ENCODE measurements around the gene MYO10.
"Not testable (repeated sequence)": the region's sequence is repeated elsewhere in the genome, so short reads cannot be mapped to it uniquely, and the experiment has no call there.

The MYO10 gene

DNA sequence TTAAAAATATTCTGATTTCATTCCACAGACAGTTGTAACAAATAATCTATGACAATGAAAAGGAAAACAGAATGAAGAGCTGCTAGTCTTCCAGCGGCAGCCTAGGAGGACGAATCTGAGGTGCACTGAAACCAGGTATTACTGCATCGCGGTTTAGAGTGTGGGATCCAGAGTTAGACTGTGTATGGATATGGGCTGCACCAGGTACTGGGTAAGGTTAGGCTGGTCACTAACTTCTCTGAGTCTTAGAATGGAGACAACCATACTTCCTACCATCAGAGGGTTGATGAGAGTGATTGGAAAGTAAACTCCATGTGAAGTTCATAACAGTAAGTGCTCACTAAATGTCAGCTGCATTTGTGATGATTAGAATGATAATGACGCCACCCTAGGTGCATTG is 158.7 kb downstream of the MYO10 start:
- DNase-seq: no peak

DNA sequence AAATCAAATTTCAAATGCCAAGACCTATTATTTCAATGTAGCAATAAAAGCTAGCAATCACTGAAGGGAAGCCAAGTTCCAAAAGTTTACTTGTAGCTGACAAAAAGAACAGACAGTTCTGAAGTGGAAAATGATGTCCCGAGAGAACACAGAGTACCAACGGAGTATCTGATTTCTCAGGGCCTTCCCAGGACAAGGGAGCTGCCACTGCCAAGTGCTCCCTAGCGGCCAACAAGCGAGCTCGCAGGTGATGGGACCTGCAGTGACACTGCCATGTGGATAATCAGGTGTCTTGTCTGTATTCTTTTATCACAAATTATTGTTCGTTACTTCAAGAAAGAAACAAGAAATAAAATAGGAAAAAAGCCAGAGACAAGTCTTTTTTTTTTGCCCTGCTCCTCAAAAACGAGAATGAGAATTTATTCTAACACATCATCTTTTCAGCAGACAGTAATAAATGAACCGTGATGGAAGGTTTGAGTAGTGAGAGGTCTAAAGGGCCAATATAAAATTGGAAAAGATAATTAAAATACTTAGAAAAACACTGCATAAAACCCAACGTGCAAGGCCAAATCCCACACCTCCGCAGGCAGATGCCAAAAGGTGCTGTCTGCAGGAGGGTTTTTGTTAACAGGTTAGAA is 159.4 kb downstream of the MYO10 start:
- DNase-seq: no peak

DNA sequence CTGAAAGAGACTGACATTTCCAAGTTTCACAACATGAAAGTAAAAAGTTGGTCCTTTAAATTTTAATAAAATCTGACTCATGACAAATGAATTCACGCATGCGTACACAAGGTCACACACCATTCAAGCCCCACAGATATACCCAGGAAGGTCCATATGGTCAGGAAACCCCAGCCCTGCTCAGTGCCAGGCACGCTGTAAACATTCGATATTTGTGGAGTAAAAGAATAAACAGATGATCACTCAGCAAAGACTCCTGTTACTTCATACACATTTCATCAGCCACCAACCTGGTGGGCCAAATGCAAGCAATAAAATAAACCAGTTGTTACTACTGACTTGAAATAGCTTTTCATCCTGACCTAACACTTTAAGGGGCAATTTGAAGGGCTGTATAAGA is 161.3 kb downstream of the MYO10 start:
- DNase-seq: no peak

DNA sequence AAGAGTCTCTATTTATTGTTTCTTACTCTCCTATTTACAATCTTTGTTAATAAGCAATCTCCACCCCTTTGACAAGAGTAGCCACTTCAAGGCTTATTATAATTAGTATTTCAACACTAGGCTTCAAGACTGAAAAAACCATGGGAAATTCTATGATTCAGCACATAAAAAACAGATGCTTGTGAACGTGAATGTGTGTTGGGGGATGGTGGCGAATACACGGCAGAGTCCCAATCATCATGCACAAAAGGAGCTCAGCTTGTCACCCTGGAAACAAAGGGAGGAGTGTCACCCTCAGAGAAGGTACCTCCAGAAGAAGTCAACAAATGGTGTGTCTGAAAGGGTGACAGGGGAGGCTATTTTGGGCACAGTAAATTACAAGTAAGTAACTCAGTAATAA is 162.1 kb downstream of the MYO10 start:
- DNase-seq: no peak

DNA sequence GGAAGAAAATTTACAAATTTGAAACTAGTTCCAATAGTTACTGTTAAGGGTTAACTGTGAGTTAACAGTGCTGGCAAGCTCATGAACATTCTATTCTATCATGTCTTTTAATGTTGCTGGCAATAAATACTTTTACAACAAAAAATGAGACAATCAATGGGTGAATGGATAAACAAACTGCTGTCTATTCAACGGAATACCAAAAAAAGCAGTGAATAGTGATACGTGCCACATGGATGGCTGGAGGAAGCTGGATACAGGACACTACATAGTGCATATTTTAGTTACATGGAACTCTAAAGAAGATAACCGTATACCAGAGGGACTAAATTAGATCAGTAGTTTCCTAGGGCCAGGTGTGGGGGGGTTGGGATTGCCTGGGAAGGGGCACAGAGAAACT is 163.5 kb downstream of the MYO10 start:
- DNase-seq: no peak

DNA sequence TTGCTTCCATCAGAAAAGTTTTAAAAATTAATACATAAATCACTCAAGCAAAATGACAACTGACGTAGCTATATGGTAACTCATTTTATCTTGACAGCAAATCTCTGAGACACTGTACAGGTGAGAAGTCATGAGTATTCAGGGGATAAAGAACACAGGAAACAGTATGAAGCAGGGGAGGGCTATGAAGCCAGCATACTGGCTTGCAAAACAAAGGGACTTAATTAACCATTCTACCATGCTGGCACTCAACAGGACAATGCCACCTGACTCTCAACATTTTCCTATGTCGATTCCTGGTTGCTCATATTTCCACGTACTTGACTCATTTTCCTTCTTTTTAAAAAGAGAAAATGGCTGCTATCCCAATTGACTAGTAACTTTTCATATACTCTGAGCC is 167.9 kb downstream of the MYO10 start:
- no peak for DNase-seq

DNA sequence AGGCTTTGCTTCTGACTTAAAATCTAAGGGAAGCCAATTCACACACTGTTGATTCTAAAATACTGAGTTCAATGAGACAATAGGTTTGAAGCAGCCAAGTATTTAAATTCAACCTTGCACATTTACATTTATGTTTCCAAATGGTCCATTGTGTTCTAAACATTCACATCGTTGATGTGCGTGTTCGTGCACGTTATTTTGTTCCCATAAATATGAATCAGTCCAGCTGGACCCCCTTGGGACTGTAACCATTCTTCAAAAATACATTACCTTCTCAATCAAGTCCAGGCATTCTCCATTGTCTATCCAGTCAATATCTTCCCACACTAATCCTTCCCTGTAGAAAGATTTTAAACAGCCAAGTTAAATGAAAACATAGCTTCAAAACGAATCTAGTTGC is 172.9 kb downstream of the MYO10 start:
- no peak for DNase-seq

DNA sequence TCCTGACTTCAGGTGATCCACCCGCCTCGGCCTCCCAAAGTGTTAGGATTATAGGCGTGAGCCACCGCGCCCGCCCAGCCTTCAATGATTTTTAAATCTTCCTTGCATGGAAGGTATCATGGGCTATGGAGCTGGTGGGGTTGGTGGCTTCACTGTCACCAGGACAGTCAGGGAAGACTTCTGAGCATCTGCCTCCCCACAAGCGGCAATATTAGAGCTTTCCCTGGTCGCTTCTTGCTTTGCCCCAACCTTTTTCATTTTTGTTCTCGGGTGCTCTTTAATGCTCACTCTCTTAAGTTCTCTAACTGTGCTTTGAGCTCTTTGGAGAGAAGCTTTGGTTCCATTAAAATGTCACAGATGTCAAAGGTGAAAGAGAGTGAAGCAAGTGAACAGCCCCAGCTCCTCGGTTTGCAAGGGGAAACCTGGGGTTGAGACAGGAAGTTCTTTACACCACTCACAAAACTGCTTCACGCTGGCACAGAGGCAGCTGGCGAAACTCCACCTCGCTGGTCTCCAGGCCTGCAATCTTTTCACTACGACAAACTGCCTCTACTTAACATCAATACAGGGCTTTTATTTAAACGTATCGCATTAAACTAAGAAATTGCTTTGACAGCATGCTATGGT is 176.8 kb downstream of the MYO10 start:
- peak; percentile 72 to 84 for DNase-seq

DNA sequence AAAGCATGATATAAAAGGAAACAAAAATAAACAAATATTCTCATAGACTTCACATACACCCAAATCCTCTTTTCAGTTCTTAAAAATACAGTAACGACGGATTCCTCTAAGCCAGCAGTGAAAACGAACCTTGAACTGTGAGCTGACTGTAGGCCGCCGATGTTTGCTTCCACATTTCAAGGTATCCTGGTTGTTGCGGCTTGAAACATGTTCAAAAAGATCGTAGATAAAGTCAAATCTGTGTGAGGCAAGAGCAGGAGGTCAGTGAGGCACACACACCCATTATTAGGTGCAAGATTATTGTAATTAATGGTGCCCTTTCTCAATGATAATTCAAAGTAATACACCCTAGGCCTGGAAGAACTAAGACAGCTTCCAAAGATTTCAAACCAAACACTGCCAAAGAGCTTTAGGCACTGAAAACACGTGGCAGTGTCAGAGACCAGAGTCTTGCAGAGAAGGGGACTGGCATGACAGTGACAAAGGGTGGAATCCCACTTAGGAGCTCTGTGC is 178.0 kb downstream of the MYO10 start:
- no peak for DNase-seq

DNA sequence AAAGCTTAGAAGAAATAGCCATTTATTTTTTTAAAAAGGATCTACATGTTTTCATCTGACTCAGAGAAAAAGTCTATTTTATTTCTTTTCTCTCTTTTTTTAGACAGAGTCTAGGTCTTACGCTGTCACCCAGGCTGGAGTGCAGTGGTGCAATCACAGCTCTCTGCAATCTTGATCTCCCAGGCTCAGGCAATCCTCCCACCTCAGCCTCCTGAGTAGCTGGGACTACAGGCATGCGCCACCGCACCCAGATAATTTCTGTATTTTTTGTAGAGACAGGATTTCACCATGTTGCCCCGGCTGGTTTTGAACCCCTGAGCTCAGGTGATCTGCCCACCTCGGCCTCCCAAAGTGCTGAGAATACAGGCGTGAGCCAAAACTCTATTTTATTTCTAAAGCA is 178.5 kb downstream of the MYO10 start:
- not testable (repeated sequence) for DNase-seq

DNA sequence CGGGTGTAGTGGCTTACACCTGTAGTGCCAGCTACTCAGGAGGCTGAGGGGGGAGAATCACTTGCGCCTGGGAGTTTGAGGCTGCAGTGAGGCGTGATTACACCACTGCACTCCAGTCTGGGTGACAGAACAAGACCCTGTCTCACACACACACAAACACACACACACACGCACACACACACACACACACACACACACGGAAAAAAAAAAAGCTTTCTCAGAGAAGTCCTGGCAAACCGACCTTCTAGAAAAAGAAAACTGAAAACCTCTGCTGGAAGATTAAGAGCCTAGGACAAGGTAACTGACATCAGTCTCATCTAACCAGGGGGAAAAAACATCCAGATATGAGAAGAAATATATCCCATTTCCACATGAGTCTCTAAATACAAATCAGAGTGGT is 178.9 kb downstream of the MYO10 start:
- DNase-seq: no peak

DNA sequence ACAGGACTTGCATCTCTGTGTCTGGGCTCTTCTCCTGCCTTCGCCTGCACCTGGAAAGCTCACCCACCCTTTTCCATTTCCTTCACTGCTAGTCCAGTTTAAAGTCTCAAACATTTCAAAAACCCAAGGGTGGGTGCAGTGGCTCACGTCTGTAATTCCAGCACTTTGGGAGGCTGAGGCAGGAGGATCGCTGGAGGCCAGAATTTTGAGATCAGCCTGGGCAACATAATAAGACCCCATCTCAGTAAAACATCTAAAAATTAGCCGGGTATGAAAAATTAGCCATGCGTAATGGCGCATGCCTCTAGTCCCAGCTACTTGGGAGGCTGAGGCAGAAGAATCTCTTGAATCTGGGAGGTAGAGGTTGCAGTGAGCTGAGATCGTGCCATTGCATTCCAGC is 179.4 kb downstream of the MYO10 start:
- DNase-seq: no peak

DNA sequence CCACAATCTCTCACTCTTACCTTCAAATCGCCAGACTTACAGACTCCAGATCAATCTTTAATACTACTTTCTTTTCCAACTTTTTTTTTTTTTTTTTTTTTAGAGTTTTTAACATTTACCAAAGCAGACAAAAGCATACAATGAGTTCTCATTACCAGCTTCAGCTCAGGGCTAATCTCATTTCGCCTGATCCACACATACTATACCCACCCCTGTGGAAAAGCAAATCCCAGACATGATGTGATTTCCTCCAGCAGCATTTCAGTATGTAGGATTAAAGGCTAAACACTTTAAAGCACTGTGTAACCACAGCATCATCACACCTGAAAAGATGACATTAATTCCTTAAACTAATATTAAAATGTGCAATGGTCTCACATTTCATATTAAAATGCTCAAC is 180.4 kb downstream of the MYO10 start:
- no peak for DNase-seq

DNA sequence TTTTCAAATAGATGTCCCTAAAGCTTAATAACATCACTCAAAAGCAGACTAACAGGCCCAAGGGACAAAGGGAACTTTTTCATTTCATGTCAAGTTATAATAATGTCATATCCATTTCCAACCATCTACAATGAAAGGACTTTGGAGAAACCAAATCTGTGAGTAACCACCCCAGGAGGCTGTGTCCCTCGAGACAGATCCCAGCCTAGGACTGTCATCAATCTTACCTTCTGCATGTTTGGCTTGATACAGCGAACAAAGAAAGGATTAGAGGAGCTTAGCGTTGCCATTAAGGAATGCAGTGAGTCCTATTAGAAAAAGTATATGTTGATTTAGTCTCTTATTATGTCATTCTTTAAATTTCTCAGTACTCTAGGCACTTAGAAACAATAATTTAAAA is 181.5 kb downstream of the MYO10 start:
- no peak for DNase-seq

DNA sequence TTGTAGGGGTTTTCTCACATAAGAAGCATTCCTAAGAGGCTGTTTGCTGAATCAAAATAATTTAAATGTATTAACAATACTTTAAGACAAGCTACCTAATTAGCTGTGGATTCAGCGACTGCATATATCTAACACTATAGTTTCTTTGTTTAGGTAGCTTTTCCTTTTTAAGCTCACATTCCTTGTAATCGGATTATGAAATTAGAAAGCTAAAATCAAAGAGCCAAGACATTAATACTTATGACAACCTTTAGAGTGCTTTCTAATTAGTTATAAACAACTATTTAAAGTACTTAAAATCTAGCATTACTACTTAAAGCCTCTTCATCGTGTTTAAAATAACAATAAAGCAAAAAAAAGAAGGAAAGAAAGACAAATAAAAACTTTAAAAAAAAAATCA is 182.0 kb downstream of the MYO10 start:
- DNase-seq: no peak

DNA sequence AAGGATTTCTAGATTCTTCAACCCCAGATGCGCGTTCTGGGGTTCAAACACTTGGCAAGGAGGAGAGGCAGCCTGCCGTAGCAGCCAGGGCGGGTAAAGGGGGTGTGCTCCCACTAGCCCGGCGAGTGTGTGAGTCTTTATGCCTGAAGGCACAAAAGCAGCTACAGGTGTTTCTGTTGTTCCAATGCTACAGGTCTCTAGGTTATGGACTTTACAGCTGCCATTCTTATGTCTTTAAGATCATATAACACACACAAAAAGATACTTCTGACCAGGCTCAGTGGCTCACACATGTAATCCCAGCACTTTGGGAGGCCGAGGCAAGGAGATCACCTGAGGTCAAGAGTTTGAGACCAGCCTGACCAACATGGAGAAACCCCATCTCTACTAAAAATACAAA is 185.6 kb downstream of the MYO10 start:
- DNase-seq: no peak

DNA sequence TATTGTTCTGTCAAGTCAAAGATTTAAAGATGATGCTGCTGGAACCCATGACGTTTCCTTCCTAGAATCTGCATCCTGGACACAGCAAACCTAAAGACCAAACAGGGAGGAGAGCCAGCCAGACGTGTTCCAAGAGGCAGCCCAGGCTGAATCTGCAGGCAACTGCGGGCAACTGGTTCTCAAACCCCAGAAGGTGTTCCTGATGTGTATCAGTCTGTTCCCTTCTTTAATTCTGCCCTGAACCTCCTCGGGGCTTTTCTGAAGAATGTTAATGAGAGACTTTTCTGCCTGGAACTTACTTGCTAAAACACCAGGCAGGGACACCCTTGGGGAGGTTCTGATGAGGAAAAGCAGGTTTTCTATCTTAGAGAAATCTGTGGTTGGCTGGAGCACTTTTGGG is 186.5 kb downstream of the MYO10 start:
- no peak for DNase-seq

DNA sequence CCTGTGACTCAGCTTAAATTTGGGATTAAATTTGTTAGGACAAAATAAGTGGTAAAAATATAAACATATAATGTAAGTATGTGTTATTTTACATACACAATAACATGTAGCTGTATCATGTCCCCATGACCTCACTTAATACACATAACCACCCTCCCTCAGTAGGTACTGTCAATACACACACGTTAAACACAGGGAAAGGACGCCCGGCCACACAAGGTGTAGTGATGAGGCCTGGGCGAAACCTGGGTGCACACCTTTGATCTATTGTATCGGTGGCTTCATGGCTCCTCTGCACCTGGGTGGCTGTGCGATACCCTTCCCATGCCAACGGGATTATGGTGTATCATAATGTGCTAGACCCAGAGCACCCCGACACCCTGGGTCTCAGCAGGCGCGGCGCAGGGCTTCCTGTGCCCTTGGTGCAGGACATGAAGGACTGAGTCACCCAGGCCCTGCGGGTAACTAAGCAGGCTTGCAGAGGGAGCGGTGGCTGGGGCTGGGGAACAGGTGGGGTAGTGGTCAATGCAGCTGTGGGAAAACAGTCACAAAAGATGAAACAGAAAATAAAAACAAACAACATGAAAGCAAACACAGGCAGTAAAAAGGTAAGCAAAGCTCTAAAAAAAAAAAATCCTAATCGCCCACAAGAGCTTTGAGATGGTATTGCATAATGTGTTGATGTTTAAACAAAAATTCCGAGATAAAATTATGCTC is 191.8 kb downstream of the MYO10 start:
- no peak for DNase-seq

DNA sequence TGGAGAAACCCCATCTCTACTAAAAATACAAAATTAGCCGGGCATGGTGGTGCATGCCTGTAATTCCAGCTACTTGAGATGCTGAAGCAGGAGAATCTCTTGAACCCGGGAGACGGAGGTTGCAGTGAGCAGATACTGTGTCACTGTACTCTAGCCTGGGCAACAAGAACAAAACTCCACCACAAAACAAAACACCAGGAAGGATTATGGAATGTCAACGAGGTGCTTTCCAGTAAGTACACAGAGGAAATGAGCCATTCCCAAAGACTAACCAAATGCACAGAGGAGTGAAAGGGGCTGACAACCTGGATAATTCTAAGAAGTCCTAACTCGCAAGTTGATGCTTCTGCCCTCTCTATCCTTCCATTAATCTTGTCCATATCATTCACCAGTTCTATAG is 193.2 kb downstream of the MYO10 start:
- DNase-seq: no peak

DNA sequence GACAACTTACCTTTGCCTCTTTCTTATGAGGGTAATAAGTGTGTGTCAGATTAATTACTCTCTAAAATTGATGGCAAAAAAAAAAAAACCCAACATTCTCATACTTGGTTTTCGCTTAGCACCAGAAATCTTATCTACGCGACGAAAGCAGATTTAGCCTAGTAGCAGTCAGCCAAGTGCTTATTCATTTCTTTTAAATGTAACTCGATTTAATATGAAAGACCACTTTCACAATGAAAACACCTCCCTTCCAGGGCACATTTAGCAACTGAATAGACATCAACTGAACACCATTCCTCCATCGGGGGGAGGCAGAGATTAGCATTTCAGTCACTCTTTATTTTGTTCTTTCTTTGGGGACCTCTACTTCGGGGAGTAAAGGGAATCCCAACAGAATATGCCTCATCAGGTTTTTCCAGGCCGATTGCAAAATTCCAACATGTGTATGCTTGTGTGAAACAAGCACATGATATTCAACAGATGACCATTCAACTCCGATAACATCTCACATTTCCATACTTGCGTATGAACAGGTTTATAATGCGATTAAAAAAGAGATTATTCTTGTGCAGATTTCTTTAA is 195.2 kb downstream of the MYO10 start:
- DNase-seq: peak in 1 of 2 experiments; percentile 28

DNA sequence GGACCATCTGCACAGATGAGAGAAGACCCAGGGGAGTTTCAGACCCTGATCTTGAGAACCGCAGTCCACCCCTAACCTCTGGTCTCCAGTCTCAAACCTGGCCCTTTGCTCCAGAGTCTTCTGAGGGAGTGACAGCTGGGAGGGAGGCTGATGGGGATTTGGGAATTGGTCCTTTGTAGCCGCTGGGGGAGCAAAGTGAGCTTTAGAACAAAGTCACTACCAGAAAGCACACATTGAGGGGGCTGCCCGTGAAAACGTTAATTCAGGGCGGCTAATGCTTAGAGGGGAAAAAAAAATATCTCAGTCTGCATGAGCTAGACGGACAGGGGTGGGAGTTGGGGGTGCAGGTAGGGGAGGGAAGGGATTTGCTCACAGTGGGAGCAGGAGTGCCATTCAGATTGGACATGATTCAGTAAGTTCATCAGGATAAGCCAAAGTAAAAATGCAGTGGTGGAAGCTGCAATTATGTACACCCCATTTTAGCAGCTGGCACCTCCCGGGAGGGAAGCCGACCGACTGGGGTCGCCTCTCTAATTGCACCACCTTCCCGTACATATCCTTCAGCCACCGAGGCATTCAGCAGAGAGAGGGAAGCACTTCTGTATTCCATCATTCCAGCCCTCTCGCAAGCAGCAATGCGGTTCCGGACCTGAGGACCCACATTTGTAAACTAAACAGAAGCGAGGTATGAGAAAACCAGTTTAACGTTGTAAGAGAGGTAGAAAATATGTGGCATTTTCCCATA is 195.8 kb downstream of the MYO10 start:
- DNase-seq: no peak

DNA sequence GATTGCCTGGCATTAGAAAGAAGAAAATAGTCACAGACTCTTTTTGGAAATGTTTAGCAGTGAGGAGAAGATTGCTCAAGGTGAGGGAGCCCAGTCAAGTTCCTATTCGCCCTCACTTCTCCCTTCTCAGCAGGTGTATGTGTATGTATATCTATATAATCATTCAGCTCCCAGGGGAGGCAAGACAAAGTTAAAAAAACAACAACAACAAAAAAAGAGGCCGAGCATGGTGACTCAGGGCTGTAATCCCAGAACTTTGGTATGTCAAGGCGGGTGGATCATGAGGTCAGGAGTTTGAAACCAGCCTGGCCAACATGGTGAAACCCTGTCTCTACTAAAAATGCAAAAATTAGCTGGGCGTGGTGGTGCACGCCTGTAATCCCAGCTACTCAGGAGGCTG is 197.7 kb downstream of the MYO10 start:
- DNase-seq: not testable (repeated sequence)

Data from Kasumi-1 (cell line).